C4-2B (cell line): ENCODE data around the gene KDM2A.

Source experiments
- ZFX ChIP-seq: fragments of 450-650 bp; IDR thresholded peaks from 2 replicates; pipeline ENCODE4 v1.6.1; 2017
- TF ChIP-seq, protein P1 (sequence below): fragments of 450-650 bp; conservative IDR thresholded peaks from 2 replicates; pipeline ENCODE4 v1.5.1; 2017; ENCODE audit warnings: mild to moderate bottlenecking

DNA sequence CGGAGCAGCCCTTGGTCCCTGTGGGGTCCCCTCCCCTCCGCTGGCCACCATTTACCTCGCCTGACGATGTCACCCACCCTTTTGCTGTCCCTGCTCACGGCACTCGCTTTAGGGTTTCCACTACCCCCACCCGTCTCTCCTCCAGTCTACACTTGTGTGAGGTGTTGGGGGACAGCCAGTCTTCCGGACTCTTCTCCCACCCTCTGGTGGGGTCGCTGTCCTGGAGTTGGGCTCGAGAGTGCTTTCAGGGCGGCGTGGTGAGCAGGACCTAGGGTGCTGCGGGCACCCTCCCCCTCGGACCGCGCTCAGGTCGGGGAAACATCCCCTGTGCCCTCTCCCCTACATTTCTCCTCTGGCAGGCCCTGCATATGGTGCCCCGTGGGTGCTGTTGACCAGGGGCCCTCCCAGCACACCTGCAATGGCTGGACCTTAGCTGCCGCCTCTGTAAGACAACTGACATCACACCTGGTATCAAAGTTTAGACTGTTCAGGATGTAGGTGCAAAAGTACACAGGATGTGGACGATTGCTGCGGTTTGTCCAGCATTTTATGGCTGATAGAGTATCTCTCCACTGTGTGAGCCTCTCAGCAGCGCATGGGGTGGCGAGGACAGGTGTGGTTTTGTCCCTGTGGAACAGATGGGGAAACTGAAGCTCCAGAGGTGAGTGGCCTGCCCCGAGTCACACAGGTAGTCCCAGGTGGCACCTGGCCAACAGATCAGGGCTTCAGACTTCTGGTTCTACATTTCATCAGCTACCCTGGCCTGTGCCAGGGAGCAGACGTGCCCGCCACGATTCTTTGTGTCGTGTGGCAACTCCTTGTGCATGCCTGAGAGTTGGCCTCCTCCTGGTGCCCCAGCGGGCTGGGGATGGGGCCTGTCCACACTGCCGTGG, 148.4 kb downstream of the KDM2A start:
- TF ChIP-seq, protein P1, sequence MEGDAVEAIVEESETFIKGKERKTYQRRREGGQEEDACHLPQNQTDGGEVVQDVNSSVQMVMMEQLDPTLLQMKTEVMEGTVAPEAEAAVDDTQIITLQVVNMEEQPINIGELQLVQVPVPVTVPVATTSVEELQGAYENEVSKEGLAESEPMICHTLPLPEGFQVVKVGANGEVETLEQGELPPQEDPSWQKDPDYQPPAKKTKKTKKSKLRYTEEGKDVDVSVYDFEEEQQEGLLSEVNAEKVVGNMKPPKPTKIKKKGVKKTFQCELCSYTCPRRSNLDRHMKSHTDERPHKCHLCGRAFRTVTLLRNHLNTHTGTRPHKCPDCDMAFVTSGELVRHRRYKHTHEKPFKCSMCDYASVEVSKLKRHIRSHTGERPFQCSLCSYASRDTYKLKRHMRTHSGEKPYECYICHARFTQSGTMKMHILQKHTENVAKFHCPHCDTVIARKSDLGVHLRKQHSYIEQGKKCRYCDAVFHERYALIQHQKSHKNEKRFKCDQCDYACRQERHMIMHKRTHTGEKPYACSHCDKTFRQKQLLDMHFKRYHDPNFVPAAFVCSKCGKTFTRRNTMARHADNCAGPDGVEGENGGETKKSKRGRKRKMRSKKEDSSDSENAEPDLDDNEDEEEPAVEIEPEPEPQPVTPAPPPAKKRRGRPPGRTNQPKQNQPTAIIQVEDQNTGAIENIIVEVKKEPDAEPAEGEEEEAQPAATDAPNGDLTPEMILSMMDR, result no peak
- TF ChIP-seq ZFX, result no peak
